D721Med (cell line): ENCODE measurements around the gene ITPR3.

Experiments used
- DNase-seq: peaks from one replicate; pipeline ENCODE4 v3.0.0; 2011; ENCODE audit warnings: low spot score; ENCODE audit not compliant: insufficient read length
- FAIRE-seq: peaks from 2 replicates; lab custom pipeline; 2011; peaks lifted over from hg19 to GRCh38; lab: Jason Lieb, UNC
- TF ChIP-seq, protein P1 (sequence below): IDR thresholded peaks from 2 replicates; pipeline ENCODE4 v1.5.1; 2012; ENCODE audit warnings: mild to moderate bottlenecking, control low read depth; ENCODE audit not compliant: insufficient read depth; ENCODE audit errors: missing control alignments

The ITPR3 gene

DNA sequence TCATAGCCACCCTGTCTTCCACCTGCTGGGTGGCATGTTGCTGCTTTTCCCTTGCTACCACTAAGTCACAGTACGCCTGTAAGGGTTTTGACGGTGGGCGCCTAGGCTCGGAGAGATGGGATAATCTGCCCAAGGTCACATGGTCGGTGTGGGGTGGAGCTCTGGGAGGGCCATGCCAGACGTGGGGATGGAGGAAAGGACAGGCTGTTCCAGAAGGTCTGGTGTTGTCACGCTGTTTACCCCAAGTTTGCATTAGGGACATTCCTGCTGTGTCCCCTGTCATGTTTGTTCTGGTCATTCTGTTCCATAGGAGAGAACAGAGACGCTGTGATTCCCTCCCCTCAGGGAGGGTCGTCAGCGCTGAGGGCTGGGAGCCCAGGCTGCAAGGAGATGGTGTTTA lies 109.5 kb downstream of the ITPR3 start:
- FAIRE-seq: no peak
- TF ChIP-seq, protein P1, sequence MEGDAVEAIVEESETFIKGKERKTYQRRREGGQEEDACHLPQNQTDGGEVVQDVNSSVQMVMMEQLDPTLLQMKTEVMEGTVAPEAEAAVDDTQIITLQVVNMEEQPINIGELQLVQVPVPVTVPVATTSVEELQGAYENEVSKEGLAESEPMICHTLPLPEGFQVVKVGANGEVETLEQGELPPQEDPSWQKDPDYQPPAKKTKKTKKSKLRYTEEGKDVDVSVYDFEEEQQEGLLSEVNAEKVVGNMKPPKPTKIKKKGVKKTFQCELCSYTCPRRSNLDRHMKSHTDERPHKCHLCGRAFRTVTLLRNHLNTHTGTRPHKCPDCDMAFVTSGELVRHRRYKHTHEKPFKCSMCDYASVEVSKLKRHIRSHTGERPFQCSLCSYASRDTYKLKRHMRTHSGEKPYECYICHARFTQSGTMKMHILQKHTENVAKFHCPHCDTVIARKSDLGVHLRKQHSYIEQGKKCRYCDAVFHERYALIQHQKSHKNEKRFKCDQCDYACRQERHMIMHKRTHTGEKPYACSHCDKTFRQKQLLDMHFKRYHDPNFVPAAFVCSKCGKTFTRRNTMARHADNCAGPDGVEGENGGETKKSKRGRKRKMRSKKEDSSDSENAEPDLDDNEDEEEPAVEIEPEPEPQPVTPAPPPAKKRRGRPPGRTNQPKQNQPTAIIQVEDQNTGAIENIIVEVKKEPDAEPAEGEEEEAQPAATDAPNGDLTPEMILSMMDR: no peak
- no peak for DNase-seq

DNA sequence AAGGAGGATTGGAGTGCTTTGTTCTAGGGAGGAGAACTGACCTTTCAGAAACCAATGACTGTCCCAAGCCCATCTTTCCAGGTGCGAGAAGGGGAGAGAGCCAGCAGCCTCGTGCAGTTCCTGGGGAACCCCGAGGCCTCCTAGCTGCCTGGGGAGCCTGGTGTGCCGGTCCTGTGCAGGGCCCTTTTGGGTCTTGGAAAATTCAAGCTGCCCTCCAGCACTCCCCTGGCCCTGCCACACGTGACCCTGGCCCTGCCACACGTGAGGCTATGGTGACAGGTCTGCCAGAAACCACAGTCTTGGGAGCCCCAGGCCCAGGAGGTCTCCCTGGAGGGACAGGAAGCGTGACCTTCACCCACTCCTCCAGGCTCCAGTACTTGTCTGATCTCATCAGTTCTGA lies 109.9 kb downstream of the ITPR3 start:
- FAIRE-seq (no peak), DNase-seq (no peak)

DNA sequence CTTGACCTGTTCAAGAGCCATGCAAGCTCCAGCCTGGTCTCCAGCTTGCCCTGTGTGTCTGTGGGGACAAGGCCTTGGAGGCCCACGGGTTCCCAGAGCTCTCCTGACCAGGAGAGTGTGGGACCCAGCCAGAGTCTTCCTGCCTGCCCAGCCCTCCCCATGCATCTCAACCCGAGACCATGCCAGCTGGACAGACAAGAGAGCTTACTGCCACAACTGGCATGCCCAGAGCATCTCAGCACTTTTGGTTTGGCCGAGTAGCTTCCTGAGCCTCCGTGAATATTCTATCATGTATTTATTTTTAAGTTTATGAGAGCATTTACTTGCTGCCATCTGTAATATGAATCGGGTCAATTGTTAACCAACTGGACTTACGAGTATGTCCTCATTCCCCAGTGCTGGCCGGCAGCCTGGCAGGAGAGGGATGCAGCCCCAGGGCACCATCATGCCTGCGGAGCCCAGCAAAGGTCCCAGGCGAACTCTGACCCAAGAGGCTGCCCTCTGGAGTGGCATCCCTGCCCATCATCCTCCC lies 110.7 kb downstream of the ITPR3 start:
- FAIRE-seq (no peak), DNase-seq (no peak)
- TF ChIP-seq, protein P1: no peak

More for the DNA sequence above, 109.9 kb downstream of the ITPR3 start:
- TF ChIP-seq, protein P1: no peak

DNA sequence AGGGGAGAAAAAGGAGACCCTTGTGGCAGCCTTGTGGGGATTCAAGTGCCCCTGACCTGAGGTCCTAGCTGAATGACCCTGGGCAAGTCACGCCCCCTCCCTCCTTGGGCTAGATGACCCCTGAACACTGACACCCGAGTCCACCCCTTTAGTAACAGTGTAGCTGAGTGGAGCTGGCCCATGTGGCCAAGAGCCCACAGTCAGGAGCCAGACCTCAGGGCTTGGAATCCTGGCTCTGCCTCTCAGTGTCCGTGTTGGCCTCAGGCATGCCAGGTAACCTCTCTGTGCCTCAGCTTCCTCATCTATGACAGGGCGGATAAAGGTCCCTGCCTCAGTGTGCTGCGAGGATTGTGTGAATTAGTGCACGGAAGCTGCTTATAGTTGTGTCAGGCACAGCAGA lies 111.3 kb downstream of the ITPR3 start:
- no peak for FAIRE-seq
- TF ChIP-seq, protein P1: no peak
- DNase-seq: no peak

DNA sequence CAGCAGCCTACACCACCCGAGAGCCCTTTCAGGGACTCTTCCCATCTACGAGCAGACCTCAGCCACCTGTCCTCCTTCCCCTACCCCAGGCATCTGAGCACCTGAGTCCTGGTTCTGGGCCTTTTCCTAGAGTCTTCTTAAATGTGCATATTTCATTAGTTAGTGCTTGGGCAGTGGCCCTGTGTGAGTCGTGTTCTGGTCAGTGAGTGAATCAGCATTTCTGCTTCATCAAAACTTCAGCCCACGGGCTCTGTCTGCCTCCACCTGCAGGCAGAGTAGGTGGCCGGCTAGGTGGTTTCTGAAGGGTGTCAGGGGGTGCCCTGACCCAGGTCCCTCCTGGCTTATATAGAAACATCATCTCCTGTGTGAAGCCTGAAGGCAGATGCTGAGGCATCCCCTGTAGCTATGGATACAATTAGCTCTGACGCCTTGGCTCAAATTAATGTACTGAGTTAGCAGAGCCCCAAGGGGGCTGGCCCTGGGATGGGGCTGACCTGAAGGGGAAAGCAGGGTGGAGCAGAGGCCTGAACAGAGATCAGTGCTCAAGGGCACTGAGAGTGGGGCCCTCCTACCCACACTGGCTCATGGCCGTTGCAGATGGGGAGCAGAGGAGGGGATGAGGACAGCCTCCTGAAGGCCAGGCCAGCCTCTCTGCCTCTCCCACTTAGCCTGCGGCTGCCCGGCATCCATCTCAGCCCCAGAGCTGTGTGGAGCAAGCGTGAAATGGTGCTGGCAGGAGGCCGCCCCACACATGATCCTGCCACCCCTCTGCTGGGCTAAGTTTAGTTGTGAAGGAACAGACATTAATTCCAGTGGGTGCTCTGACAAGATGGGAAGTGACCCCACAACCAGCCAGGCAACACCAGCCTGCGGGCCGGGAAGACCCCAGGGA lies 111.9 kb downstream of the ITPR3 start:
- DNase-seq (no peak), FAIRE-seq (no peak)
- TF ChIP-seq, protein P1: no peak

DNA sequence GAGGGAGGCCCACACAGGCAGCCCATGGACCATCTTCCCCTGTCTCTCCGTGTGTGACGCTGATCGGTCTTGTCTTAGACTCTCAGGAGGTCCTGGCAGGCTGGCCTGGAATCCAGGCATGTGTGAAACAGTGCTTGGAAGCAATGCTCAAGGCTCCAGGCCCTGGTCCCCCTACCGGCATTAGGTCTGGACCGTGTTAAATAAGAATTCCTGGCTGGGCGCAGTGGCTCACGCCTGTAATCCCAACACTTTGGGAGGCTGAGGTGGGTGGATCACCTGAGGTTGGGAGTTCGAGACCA lies 112.5 kb downstream of the ITPR3 start:
- no peak for DNase-seq
- FAIRE-seq: no peak
- TF ChIP-seq, protein P1: no peak

DNA sequence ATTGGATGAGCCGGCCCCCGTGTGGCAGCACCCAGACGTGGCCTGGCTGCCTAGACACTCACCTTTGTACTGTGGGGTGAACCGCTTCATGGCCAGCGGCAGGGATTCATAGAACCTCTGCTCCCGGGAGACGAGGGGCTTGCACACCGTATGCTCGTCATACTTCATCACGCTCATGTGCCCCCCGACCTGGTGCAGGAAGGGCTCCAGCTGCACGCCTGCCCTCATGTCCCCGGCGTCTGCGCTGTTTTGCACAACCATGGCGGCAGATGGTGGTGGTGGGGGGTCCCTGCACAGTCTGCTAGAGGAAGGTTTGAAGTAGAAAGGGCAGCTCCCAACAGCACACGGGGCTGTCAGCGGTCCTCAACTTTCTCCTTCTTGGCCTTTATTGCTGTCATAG lies 114.1 kb downstream of the ITPR3 start:
- DNase-seq (no peak), FAIRE-seq (no peak)
- TF ChIP-seq, protein P1: no peak
